Stimulated activated naive CD8-positive, alpha-beta T cell treated with anti-CD3 and anti-CD28 coated beads, Interleukin-15, Interleukin-2, amounts not matched to agents 100 U/mL and 50 U/mL, for 24 hours (primary cell): ENCODE results near the gene OR5W2.
"Not testable (repeated sequence)": the region's sequence is repeated elsewhere in the genome, so short reads cannot be mapped to it uniquely, and the experiment has no call there.

Experiments
- ATAC-seq: fragments of 150-1000 bp; cut with Tn5 transposase; one replicate; pipeline ENCODE4 v1.10.0; 2021
- DNase-seq: peaks from one replicate; pipeline ENCODE4 v3.0.0; 2021

The OR5W2 gene

DNA sequence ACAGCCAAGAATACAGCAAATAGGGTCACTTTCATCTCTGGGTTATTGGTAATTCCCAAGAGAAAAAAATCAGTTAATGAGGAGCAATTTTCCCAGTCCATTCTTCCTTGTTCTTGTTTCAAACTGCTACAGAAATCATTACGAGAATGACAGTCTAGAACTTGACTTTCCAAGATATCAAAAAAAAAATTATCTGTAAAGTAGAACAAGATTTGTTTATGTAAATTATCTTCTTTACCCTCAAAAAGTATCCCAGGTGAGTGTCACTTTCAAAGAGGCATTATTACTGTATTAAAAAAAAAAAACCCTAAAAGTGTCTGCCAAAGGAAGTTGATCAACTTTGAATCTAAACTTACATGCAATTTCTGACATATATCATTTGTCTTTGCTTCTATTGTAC is at the start of gene OR5W2:
TSS of gene OR5W2 (minus strand) at position 101 of the 400 bp plus-strand sequence. CDS start at position 101, 0 bp downstream.
- ATAC-seq, result no peak
- no peak for DNase-seq

DNA sequence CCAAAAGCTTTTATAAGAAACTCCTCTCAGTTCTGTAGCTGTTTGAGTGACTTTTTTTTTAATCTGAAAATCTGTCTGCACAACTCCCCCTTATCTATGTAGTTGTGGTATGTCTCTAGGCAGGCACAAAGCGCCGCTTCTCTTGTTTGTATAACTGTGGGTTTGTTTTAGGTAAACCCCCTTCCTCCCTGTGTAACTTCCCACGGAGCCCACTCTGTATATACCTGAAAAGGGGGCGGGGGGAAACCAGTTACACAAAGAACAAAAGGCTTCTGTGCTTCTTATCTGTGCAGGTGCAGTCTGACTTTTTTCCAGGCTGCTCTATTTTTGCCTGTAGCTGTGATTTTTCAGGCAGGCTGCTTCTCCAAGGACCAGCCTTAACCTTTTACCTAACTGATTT is 42.1 kb upstream of the OR5W2 start:
- ATAC-seq (no peak), DNase-seq (no peak)

DNA sequence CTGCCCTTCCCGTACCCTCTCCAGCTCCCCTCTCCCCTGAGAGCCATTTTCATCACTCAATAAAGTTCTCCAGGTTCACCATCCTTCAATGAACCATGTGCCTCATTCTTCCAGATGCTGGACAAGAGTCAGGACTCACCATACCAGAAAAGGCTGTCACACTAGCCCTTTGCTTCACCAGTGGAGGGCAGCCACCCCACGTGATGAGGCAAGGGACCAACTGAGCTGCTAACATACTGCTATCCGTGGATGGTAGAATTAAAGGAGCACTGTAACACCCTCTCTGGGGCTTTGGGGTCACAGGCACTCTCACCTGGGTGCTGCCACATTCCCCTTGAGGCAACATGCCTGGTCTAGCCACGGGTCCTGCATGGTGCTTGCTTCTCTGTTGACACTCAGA is 34.9 kb upstream of the OR5W2 start:
- DNase-seq (no peak), ATAC-seq (no peak)

DNA sequence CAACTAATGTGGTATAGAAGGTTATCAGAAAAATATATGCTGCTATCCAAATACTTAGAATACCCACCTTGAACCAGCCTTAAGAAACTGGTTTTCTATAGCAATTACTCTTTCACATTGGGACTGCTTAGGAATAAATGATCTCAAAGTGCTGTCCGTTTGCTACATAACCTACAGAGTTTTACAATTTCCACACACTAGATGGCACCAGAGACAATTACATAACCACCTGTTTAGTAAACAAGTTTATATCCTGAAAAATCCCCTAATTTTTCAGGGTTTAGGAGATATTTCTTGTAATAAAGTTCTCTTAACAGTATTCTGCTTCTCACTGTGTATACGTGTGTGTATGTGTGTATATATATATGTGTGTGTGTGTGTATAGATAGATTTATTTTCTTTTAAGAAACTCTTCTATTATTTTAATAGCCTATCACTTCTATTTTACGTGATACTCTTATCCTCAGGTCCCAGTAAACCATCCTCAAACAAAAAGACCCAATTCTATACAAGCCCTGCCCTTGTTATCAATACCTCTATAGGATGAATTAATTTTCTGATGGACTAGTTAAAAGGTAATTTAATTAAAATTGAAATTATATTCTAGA is 28.5 kb upstream of the OR5W2 start:
- no peak for ATAC-seq

DNA sequence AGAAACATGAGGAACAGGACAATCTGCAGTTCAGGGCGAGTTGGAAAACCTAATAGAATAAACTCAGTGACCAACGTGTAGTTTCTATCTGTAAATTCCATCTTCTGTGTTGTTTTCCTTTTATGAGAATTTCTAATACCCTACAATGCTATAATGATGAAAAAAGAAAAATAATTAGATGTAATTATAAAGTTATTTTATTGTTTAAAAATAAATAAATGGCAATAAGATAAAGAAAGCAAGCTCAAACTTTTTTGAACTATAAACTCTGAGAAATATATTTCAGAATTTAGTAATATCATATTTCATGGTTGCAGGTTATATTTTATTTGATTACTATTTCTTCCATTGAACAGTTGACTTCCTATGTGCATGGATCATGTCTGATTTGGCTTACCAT is 21.9 kb upstream of the OR5W2 start, which contains the start of gene OR5I1:
TSS of gene OR5I1 (minus strand) at position 101 of the 400 bp plus-strand sequence. CDS start at position 101, 0 bp downstream.
- no peak for DNase-seq
- no peak for ATAC-seq

More for the DNA sequence above, 28.5 kb upstream of the OR5W2 start:
- DNase-seq, result no peak

DNA sequence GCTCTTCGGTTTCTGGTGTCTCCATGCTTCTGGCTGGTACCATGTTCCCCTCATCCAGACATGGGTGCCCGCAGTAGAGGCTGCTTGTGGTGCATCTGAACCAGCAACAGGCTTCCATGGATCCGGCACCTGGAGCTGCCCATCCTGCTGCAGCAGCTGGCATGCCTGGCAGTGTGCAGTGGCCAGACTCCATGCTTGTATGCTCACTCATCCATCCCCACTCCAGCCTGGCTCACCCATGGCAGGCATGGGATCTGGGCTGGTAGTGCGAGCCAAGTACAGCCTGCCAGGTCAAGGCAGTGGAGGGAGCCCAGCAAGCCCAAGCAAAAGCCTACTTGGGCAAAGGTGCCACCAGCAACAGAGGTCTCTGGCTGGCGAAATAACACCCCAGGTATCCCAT is 6.2 kb upstream of the OR5W2 start:
- no peak for ATAC-seq
- no peak for DNase-seq

DNA sequence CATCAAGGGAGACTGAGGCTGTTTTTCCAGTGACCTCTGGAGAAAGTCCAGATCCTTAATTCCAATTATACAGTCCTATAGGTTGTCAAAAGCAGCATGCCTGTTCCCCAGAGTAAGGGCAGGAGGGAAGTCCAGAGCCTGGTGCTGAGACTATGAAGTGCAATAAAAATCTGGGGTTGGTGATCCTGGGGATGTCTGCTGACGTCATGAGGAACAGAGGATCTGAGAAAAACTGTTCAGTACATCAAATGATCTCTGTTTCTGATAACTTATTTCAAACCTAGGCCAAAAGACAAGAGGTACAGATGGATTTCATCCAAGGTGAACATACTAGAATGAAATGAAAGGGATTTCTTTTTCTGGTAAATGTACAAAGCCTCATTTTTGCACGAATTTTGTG is 12.1 kb downstream of the OR5W2 start:
- ATAC-seq (no peak), DNase-seq (no peak)

DNA sequence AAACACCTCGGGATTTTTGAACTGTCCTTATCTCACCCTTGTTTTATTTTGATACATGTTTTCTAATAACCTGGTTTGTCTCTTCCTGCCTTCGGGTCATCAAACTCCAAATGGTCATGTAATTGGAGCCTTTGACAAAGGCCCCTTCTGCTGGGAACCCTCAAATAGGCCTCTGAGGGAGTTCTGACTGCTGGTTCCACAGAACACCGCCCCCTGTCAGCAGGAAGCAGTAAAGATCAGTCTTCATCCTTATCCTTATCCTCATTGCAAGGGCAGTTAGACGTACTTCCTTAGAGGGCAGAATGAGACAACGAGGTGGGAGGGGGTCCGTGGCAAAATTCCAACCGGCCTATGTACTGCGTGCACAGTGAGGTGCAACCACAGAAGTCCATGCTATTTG is 19.2 kb downstream of the OR5W2 start:
- ATAC-seq (no peak), DNase-seq (no peak)

DNA sequence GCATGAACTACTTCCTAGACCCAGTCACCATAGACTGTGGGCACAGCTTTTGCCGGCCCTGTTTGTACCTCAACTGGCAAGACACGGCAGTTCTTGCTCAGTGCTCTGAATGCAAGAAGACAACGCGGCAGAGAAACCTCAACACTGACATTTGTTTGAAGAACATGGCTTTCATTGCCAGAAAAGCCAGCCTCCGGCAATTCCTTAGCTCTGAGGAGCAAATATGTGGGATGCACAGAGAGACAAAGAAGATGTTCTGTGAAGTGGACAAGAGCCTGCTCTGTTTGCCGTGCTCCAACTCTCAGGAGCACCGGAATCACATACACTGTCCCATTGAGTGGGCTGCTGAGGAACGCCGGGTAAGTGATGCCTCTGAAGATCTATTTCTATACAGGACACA is 28.9 kb downstream of the OR5W2 start:
- not testable (repeated sequence) for ATAC-seq, DNase-seq

DNA sequence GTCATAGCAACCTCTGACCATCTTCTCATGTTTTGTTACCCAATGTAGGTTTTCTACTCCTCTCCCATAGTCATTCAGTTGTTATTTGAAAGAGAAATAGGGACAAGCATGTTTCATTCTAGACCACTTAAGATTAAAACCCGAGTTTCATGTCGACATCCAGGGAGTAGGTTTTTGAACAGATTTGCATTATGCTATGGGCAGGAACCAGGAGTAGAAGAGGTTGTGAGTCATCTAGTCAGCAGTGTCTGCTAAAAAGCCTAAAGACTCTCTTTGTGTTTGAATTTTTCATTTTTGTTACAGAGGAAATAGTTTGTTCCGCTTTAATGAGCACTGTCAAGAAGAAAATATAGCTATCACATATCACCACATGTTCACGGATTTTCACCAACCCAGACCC is 29.4 kb downstream of the OR5W2 start:
- ATAC-seq, DNase-seq: not testable (repeated sequence)

DNA sequence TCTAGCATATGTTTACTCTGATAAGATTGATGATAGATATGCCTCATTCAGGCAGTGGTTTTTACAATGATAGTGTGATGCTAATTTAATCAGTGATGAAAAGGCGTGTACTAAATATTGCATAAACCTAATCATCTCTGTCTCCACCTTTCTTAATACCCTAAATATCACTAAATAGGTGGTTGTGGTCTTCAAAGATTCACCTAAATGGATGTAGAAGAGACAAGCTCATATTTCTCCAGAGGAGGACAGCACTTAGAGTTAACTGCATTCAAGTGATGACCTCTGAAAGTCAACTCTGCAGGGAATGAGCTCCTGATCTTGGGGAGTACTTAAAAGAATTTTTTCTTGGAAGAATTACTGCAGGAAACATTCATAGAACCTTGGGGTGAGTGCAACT is 31.4 kb downstream of the OR5W2 start, which contains the start of gene TRIM51:
TSS of gene TRIM51 (plus strand) at position 301 of the 400 bp plus-strand sequence. CDS start 2,132 bp downstream, outside the sequence.
- not testable (repeated sequence) for DNase-seq, ATAC-seq

DNA sequence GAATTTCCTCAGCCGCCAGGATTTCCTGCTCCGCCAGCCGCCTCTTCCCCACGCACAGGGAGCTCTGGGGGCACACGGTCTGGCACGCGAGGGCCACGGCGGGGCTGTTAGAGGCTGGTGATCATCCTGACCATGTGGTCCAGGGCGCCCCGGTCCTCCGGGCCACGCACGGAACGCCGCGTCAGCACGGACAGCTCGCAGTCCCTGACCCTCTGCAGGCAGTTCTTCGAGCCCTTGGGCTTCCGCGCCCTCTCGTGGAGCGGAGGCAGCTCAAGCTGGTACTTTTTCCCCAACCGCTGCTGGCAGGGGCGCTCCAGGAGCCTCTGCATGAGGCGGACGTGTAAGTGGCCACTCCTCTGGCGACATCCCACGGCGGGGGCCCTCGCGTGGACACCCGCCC is 41.2 kb downstream of the OR5W2 start:
- ATAC-seq, DNase-seq: not testable (repeated sequence)

DNA sequence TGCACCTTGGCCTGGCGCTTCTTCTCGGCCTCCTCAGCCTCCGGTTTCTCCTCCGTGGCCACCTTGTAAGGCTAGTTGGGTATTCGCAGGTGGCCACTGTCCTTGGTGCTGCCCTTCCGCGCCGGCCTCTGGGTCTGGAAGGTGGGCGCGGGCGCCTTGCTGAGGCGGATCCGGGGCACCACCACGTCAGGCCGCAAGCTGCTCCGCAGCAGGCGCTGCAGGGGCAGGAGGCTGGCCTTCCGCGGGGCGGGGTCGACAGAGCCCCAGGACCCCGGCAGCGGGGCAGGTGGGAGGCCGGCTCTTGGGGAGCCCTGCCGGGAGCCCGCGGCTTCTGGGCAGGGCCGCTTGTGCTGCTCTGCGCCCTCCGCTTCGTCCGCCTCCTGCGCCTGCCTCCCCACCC is 41.7 kb downstream of the OR5W2 start:
- not testable (repeated sequence) for ATAC-seq, DNase-seq

DNA sequence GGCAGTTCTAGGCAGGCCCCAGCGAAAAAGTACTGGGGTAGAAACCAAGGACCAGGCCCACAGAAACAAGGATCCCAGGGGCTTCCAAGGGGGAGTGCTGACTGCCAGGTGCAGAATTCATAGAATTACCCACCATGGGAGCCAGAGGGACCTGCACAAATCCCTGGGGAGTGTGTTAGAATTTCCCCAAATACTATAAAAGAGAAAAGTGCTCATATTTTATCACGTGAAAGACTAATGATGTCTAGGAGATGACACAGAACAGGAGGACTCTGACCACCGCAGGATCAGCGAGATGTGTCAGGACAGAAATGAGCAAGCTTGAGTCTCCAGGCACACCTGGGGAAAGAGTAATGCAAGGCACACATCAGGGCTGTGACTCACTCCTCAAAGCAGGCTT is 47.0 kb downstream of the OR5W2 start:
- DNase-seq, ATAC-seq: not testable (repeated sequence)
